Embryonic facial prominence (tissue), 1 donor: ENCODE data around the gene PAPPA2.

Experiments used
- DNase-seq: peaks from one replicate; pipeline ENCODE4 v3.0.0-alpha.2; 2016; ENCODE audit errors: extremely low spot score

Gene PAPPA2

GRCh38 chr1:176854758-176855745 lies 392.1 kb downstream of the PAPPA2 start:
- no peak for DNase-seq

DNA sequence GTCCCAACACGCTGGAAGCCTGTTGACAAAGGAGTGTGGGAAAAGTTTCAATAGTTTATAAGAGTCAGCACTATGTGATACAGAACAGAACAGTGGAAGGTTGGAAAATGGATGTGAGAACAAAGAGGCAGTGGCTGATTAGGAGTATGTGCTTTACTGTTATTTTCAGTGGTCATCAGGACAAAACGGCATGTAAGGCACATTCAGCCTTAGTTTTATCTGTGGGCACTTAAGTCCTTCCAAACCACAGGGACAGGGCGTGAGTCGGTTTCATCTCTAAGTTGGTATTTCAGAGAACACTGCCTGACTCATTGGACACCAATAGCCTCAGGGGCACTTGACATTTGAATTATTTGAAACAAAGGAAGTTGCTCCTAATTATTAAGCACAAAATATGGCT lies 394.7 kb downstream of the PAPPA2 start:
- DNase-seq = no peak

DNA sequence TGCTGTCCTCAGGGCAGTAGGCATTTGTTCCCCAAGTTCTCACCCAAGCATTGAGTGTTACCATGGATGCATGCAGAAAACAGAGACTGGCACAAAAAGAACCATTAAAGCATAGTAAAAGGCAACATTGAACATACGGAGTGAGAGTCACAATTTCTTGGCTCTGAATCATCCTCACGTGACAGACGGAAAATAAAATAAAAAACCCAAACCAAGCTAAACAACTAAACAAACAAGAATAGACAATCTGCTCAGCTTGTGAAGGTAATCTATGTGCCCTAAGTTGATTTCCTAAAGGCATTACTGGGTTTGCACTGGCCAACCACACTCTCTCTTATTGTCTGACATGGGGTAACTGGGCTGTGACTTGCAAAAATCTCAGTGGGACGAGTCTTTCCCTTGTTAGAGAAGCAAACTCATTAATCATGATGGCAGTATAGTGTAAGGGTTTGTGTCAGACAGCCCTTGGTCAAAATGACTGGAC lies 395.5 kb downstream of the PAPPA2 start:
- DNase-seq = no peak

GRCh38 chr1:176863613-176864012 lies 400.6 kb downstream of the PAPPA2 start:
- DNase-seq = no peak

DNA sequence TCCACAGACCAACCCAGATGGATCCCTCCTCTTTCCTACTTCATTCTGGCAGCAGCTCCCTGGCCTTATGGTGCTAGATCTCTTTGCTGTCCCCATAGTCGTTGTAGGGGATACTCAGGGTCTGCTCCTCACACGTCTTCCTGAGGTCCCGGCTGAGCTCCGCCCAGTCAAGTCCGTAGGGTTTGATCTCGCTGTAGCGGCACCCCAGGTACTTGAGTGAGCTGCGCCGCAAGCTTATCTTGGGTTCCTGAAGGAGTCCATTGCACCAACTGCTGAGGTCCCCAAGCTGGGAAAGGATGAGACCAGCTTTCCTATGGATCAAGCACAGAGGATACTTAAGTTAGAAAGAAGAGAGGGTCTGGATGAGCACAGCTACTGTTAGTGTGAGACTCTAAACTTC lies 401.2 kb downstream of the PAPPA2 start:
- no peak for DNase-seq

GRCh38 chr1:176866011-176866714 lies 403.2 kb downstream of the PAPPA2 start:
- no peak for DNase-seq

GRCh38 chr1:176869577-176869976 lies 406.6 kb downstream of the PAPPA2 start:
- DNase-seq = no peak

DNA sequence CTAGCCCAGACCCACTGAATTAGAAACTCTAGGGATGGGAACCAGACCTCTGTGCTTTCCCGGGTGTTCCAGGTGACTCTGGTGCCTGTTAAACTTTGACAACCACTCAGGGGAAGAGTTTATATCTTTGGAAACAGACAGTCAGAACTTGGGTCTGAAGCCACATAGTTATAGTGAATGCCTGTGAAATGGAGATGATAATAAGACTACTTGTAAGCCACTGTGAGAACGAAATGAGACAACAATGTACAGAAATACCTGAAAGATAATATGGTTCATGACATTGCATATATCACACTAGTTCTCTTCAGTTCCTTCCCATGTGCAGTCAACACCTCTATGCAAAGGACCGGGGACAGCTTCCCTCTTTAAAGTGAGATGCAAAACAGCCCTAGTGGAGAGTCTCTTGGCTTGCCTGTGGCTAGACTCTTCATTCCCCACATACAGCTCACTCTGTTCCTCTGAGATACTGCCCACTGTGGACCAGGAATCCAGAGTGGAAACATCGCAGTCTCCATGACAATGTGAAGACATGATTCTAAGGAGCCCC lies 414.1 kb downstream of the PAPPA2 start:
- no peak for DNase-seq

- no peak for DNase-seq
These were observed 414.6 kb downstream of the PAPPA2 start for GRCh38 chr1:176877557-176877956.

DNA sequence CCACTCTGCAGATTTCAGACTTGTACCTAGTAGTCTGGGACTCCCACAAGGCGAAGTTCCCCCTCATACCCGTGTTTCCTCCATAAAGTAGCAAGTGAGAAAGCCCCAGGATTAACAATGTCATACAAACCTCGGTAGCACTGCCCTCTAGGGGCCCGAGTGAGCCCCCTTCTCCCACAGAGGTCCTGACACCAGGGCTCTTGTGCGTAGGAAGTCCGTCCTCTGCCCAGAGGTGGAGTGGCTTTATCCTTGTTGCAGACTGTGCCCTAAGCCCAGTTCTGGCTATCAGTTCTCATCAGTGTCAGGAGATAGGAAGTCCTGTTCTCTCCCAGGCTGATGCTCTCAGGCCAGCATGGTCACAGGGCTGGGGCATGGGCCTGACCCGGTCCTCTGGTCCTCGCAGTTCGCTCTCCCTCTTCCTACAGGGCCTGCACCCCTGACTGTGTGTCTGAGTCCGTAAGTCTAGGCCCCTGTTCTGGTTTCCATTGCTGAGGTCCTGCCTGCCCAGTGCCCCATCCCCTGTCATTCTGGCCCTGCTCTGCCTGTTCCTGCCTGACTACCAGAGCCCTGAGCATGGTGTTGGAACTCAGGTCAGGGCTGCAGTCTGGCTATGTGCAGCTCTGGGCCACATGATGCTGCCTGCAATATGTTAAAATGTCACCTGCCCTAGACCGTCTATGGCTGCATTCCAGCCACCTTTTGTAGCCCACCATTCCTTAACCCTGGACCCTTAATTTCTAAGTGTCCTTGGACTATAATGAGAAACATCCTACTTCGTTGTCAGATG lies 416.0 kb downstream of the PAPPA2 start:
- no peak for DNase-seq

DNA sequence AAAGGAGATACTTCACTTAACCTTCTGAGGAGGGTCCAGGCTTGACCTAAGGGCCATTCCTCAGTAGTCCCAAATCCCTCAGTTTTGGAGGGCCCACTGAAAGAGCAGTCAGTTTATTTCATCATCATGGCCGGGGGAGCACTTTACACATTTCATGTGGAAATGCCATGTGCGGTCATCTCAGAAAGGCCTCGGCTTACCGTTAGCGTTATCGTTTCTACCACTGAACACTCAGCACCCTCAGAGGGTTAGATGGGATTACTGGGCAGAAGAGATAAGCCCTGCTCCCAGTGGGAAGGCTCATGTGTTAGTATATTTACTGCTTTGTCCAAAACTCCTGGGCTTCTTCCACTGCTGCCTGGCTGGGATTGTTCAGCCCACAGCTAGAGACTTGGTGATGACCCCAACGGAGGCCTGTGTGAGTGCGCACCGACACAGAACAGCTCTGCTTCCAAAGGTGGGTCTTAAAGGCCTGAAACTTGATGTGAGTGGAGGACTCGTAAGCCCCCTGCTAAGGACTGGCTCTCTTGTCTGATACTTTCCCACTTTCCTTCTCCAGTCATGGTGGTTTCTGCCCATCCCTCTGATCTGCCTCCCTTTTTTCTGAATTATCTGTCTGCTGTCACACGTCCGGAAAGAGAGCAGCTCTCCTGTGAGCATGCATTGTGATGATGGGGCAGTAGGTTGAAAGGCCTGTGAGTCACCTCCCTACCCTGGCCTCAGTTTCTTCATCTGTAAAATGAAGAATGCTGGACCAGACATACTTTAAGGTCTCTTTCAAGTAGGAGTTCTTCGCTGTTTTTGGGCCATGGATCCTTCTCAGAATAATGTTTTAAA lies 417.0 kb downstream of the PAPPA2 start:
- no peak for DNase-seq

- DNase-seq = no peak
These were observed 418.1 kb downstream of the PAPPA2 start for GRCh38 chr1:176880955-176881595.

GRCh38 chr1:176884286-176884685 lies 421.3 kb downstream of the PAPPA2 start:
- DNase-seq = no peak

GRCh38 chr1:176884911-176885310 lies 421.9 kb downstream of the PAPPA2 start:
- DNase-seq = no peak

DNA sequence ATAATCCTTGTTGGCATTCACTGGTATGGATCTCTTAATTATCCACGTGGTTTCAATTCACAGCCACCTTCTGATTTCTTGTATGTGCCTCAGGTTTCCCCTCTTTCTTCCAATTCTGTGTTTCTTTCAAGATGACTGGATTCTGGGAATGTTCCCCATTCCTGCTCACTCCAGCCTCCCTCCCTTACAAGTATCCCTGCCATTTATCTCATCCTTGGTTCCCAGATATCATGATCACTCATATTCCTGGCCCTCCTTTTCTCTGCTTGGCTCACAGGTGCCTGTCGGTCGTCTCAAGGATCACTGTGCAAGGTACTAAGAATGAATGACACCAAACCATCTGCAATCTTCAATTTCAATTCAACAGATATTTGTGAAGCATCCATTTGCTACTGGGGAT lies 422.4 kb downstream of the PAPPA2 start:
- no peak for DNase-seq

DNA sequence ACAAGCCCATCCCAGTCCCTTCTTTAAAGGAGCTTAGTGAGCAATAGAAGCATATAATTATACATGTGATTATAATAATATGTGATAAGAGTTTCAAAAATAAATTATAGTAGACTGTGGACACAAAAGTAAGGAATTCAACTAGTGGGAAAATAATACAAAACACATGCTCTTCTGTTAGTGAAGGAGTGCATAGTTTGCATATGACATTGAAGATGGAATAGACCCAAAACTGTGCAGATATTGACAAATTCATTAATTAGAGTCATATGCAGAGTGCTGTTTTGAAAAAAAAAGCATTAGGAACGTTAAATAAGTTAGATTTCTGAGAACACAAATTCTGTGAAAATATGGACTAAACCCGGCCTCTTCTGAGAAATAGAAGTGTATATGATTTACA lies 422.8 kb downstream of the PAPPA2 start:
- DNase-seq = no peak

DNA sequence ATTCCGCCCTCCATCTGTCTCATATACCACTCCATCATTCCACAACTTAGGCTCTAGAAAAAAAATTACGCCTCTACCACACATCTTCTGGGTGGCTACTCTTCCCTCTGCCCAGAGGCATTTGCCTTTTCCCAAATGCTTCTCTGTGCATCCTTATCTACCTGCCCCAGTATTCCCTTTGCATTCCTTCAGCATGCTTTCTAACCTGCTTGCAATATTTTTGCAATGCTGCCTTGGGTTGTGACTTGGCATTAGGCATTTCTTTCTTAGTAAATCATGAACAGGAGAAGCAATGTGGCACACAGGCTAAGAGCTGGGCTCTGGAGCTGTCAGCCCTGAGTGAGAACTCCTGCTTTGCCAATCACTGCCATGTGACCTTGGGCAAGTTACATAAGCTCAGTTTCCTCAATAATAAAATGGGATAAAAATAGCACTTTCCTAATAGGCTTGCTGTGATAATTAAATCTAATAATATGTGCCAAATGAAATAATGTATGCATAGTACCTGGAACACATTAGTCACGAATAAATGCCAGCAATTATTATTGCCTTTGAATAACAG lies 425.6 kb downstream of the PAPPA2 start:
- DNase-seq = no peak

- DNase-seq = no peak
These were observed 430.8 kb downstream of the PAPPA2 start for GRCh38 chr1:176893625-176894352.

GRCh38 chr1:176894450-176894849 lies 431.5 kb downstream of the PAPPA2 start:
- DNase-seq = no peak
